ACHN (cell line): ENCODE measurements around the gene PRM1.

Source experiments
- DNase-seq: peaks from one replicate; pipeline ENCODE4 v3.0.0-alpha.2; 2015
- in situ Hi-C: cut with HindIII; loops from 2 replicates; pipeline ENCODE4 v1.10.0; 2017; ENCODE audit warnings: low sequenced_read_pairs, low pct_ligation_motif_present, low pct_unique_long_range_greater_than_20kb

PRM1 gene

GRCh38 chr16:11277607-11278337 lies 3.4 kb downstream of the PRM1 start:
- no peak for DNase-seq
- in situ Hi-C loops = no loop called here

DNA sequence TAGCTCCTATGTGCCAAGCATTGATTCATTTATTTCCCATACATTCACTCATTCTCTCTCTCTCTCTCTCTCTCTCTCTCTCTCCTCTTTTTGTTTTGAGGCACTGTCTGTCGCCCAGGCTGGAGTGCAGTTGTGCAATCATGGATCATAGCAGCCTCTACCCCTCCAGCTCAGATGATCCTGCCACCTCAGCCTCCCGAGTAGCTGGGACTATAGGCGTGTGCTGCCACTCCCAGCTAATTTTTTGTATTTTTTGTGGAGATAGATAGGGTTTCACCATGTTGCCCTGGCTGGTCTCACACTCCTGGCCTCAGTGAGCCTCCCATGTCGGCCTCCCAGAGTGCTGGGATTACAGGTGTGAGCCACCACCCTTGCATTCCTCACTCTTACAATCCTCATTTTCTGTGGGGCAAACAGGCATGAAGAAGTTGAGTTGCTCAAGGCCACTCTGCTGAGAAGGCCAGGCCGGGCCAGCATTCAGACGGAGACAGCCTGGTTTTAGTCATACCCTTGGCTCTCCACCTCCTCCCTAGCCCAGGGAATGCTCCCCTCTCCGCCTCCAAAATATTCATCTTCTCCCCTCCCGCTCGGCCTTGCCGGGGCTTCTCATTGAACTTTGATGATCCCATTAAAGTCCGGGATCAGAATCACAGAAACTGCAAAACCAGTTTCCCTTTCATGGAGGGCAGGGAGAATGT lies 4.1 kb downstream of the PRM1 start:
- in situ Hi-C loops = no loop called here
- no peak for DNase-seq

GRCh38 chr16:11276143-11276895 lies 4.8 kb downstream of the PRM1 start, which contains the start of gene PRM2:
Gene PRM2, minus strand, starts transcription at chr16:11276480. Its CDS starts 110 bp downstream, at chr16:11276370.
- no peak for DNase-seq
- in situ Hi-C loops = no loop called here

- no peak for DNase-seq
- in situ Hi-C loops = no loop called here
These were observed 6.2 kb downstream of the PRM1 start for GRCh38 chr16:11274964-11275363.

- in situ Hi-C loops = no loop called here
These were observed 7.3 kb downstream of the PRM1 start for GRCh38 chr16:11273721-11274324.

GRCh38 chr16:11272921-11273720 lies 8.0 kb downstream of the PRM1 start, which contains the start of gene PRM3:
Gene PRM3, minus strand, starts transcription at chr16:11273629. Its CDS starts 34 bp downstream, at chr16:11273595.
- DNase-seq = no peak
- in situ Hi-C loops = no loop called here

More at GRCh38 chr16:11273721-11274324, 7.3 kb downstream of the PRM1 start:
- DNase-seq = no peak

GRCh38 chr16:11272484-11272883 lies 8.6 kb downstream of the PRM1 start:
- no peak for DNase-seq
- in situ Hi-C loops = no loop called here

- in situ Hi-C loops = no loop called here
- DNase-seq = no peak
These were observed 9.5 kb downstream of the PRM1 start for GRCh38 chr16:11271610-11272009.

- no peak for DNase-seq
- in situ Hi-C loops = no loop called here
These were observed 10.4 kb downstream of the PRM1 start for GRCh38 chr16:11270602-11271162.

DNA sequence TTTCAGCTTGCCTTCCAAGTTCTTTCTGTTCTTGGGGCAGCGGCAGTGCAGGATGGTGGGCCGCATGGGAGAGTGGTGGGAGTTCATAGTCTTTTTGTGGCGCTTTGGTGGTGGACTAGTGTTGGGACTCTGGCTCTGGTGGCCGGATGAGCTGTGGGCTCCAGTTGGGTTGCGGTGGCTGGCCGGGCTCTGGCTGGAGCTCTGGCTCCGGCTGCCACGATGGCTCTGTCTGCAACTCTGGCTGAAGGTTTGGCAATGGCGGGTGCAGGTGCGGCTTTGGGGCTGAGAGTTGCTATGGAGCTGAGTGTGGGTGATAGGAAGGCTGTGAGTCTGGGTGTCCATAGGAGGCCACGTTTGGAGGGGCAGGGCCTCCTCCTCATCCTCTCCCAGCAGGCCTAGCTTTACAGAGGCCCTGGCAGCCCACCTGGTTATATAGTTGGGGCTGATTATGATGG lies 12.2 kb downstream of the PRM1 start, which contains the start of gene TNP2:
TSS of gene TNP2 (minus strand) at position 405 of the 455 bp plus-strand sequence. CDS start at position 342, 63 bp downstream.
- DNase-seq = no peak
- in situ Hi-C loops = no loop called here

DNA sequence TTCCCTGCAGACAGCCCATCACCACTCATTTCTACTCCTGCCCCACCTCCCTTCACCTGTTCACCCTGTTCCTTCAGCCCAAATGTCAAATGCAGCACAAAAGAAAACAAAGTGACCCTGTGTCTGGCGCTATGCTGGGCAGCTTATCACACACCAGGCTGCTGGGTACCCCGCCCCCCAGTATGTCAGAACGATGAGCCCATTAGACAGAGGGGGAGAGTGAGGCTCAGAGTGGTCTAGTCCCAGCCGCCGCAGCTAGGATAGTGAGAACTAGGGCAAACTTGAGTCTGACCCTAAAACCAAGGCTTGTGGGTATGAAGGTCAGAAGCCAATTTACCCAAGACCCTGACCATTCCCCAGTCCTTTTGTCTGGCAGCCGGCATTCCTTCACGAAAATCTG lies 16.0 kb downstream of the PRM1 start:
- in situ Hi-C loops = no loop called here
- no peak for DNase-seq

GRCh38 chr16:11264155-11264832 lies 16.8 kb downstream of the PRM1 start:
- DNase-seq = no peak
- in situ Hi-C loops = no loop called here

DNA sequence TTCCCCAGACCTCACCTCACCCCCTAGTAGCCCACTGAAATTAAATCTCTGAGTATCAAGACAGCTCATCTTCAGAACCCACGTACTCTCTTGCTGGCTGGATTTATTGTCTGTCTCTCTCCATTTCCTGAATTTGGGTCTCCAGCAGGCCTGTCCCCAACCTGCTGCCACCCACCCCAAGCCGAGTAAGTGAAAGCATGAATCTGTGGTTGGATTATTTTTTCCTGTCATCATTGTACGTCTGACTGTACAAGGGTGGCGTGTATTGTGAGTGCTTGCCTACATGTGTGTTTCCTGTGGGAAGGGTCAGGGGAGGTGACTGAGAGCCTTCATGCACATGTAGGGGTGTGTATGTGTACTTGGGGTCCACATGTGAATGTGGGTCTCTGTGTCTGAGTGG lies 17.4 kb downstream of the PRM1 start:
- in situ Hi-C loops = no loop called here

GRCh38 chr16:11262915-11263314 lies 18.2 kb downstream of the PRM1 start:
- in situ Hi-C loops = no loop called here
- no peak for DNase-seq

More for the DNA sequence above, 17.4 kb downstream of the PRM1 start:
- DNase-seq = no peak

DNA sequence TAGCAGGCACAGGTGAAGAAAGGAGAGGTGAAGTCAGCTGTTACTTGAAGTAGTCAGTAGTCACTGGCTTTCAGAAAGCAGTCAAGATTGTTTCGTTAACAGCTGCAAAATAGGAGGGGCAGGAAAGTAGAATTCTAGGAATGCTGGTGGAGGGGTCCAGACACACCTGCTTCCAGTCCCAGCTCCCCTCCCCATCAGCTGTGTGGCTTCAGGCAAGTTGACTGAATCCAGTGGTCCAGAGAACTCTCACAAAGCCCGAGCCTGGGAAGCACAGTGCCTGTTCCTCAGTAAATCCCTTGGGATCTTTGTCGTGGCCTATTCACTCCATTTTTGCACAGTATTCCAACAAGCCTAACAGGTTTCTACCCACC lies 20.5 kb downstream of the PRM1 start:
- in situ Hi-C loops = no loop called here
- no peak for DNase-seq

DNA sequence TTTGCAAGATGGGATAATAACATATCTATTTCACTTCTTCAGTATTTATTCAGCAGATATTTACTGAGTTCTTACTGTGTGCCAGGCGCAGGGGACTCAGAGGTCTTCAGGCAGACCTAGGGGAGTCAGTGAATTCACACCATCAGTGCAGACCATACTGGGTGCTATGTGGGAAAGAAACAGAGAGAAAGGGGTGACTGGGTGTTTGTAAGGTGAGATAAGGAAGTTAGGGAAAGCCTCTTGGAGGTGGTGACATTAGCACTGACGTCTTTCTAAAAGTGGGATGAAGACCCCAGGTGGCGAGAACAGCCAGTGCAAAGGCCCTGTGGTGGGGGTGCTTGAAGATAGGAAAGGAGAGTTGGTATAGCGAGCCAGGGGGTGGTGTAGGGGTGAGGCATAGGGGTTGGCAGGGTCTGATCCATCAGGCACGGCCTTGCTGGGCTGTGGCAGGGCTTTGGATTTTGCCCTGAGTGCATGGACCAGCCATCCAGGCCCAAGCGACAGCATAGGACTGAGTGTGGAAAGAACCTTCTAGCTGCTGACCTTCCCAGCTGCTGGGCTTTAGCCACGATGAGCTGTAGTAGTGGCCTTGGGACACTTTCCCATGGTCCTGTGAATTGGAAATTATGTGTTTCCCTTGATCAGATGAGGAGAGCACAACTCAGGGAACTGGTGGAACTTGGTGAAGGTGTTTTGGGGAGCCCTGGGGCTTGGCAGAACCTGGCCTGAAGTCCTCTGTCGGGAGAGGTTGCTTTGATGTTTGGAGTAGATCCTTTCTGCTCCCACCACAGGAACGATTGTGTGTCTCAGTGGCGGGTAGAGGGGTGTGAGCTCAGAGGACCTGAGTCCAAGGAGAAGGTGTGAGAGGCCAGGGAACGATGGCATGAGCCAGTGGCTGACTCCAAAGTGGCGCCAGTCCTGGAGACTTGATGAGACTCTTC lies 21.2 kb downstream of the PRM1 start:
- DNase-seq = no peak
- in situ Hi-C loops = no loop called here
